Colon (tissue), 2 donors: ENCODE results near the gene COL6A3.
"Not testable (repeated sequence)": the region's sequence is repeated elsewhere in the genome, so short reads cannot be mapped to it uniquely, and the experiment has no call there.

ENCODE experiments used
- FAIRE-seq: peaks from 2 replicates; lab custom pipeline; 2012; peaks lifted over from hg19 to GRCh38; lab: Jason Lieb, UNC
- donor health status: control.
- donor health status: control.

The COL6A3 gene

GRCh38 chr2:237379636-237380035 lies 34.3 kb downstream of the COL6A3 start:
- no peak for FAIRE-seq

GRCh38 chr2:237378650-237379049 lies 35.3 kb downstream of the COL6A3 start:
- FAIRE-seq = no peak

- FAIRE-seq = no peak
Observed at GRCh38 chr2:237374284-237375060, 39.5 kb downstream of the COL6A3 start.

- FAIRE-seq = no peak
Observed at GRCh38 chr2:237371856-237372255, 42.1 kb downstream of the COL6A3 start.

GRCh38 chr2:237365671-237366070 lies 48.3 kb downstream of the COL6A3 start:
- FAIRE-seq = no peak

GRCh38 chr2:237364655-237365054 lies 49.3 kb downstream of the COL6A3 start:
- no peak for FAIRE-seq

GRCh38 chr2:237361194-237362004 lies 52.6 kb downstream of the COL6A3 start:
- FAIRE-seq = no peak

- FAIRE-seq = no peak
Observed at GRCh38 chr2:237359894-237360780, 53.8 kb downstream of the COL6A3 start.

GRCh38 chr2:237359518-237359840 lies 54.5 kb downstream of the COL6A3 start:
- FAIRE-seq = no peak

GRCh38 chr2:237358721-237359517 lies 55.0 kb downstream of the COL6A3 start:
- FAIRE-seq = no peak

- no peak for FAIRE-seq
Observed at GRCh38 chr2:237355701-237356100, 58.3 kb downstream of the COL6A3 start.

- FAIRE-seq = no peak
Observed at GRCh38 chr2:237354892-237355291, 59.1 kb downstream of the COL6A3 start.

- FAIRE-seq = not testable (repeated sequence)
Observed at GRCh38 chr2:237354172-237354571, 59.8 kb downstream of the COL6A3 start.

- no peak for FAIRE-seq
Observed at GRCh38 chr2:237353215-237353614, 60.7 kb downstream of the COL6A3 start.

- FAIRE-seq = no peak
Observed at GRCh38 chr2:237352279-237352845, 61.6 kb downstream of the COL6A3 start.

GRCh38 chr2:237351796-237352195 lies 62.2 kb downstream of the COL6A3 start:
- FAIRE-seq = no peak

- FAIRE-seq = no peak
Observed at GRCh38 chr2:237351046-237351445, 62.9 kb downstream of the COL6A3 start.

- FAIRE-seq = no peak
Observed at GRCh38 chr2:237350597-237350996, 63.4 kb downstream of the COL6A3 start.

- FAIRE-seq = no peak
Observed at GRCh38 chr2:237350070-237350469, 63.9 kb downstream of the COL6A3 start.

- FAIRE-seq = no peak
Observed at GRCh38 chr2:237348281-237348865, 65.6 kb downstream of the COL6A3 start.
